HepG2 (cell line): ENCODE results near the gene BABAM2. TPM values are rescaled to one million over a fixed set of nuclear protein-coding genes. Genes with fewer than 3 reads are reported as not detected.

Source experiments
- ATAC-seq: fragments of 200-7000 bp; cut with Tn5 transposase; 3 replicates; pipeline ENCODE4 v1.9.1; 2020; ENCODE audit warnings: mild to moderate bottlenecking, moderate library complexity
- BruUV-seq: library from RNA; stranded (reverse); fragments of 400-500 nt; replicated peaks from 2 replicates; lab custom pipeline; 2021; lab: Mats Ljungman, UMichigan
- CTCF ChIA-PET: fragments of 300-600 bp; formaldehyde crosslinking; extraction: SDS; loops from one replicate; lab custom pipeline; 2021; ENCODE audit warnings: low total read pairs, inconsistent platforms, low intra/inter-chr PET ratio; lab: Yijun Ruan, JAX
- POLR2A ChIA-PET: fragments of 350-600 bp; sonication (Branson Sonifier 250); formaldehyde crosslinking; loops from one replicate; lab custom pipeline; 2020; ENCODE audit warnings: antibody characterized with exemption, inconsistent platforms; lab: Yijun Ruan, JAX
- DNase-seq: peaks from one replicate; pipeline ENCODE4 v3.0.0-alpha.2; 2015; ENCODE audit warnings: low spot score
- FAIRE-seq: peaks from 3 replicates; lab custom pipeline; 2011; peaks lifted over from hg19 to GRCh38; lab: Jason Lieb, UNC
- H2AFZ ChIP-seq: one replicate; pipeline ENCODE4 v1.6.1; 2011; ENCODE audit warnings: low read length, inconsistent platforms
- H3K27ac ChIP-seq: fragments of 300-600 bp; 3 replicates; pipeline ENCODE4 v1.8.0; 2011; ENCODE audit warnings: mixed run types, mild to moderate bottlenecking, mixed read lengths, low read length, inconsistent platforms; ENCODE audit not compliant: insufficient read depth; ENCODE audit errors: extremely low read length
- H3K27me3 ChIP-seq, 2 experiments: fragments of 200-600 bp in 1 of 2; 2 replicates in 1 of 2; 3 replicates in 1 of 2; pipeline versions ENCODE4 v1.6.0 to v1.8.0; 2011; ENCODE audit warnings: low read length in 2 of 2, mild to moderate bottlenecking in 2 of 2, moderate library complexity in 2 of 2, inconsistent platforms in 1 of 2; ENCODE audit not compliant: insufficient read depth in 2 of 2, control insufficient read depth in 1 of 2
- H3K36me3 ChIP-seq, 2 experiments: fragments of 200-600 bp in 1 of 2; replicated peaks in 1 of 2; 2 replicates in 1 of 2; 3 replicates in 1 of 2; pipeline versions ENCODE4 v1.5.1 to v1.8.0; 2011; ENCODE audit warnings: low read length in 2 of 2, inconsistent platforms in 1 of 2; ENCODE audit not compliant: insufficient read depth in 2 of 2, control insufficient read depth in 1 of 2
- H3K4me1 ChIP-seq: 2 replicates; pipeline ENCODE4 v1.5.1; 2012; ENCODE audit warnings: low read length, inconsistent platforms; ENCODE audit not compliant: insufficient read depth
- H3K4me2 ChIP-seq: 2 replicates; pipeline ENCODE4 v1.6.0; 2011; ENCODE audit warnings: low read depth, low read length, inconsistent platforms
- H3K4me3 ChIP-seq, 3 experiments: fragments of 200-600 bp in 1 of 3; sonication (generic), shearing (Covaris generic) in 1 of 3; replicated peaks in 1 of 3; 2 replicates each; pipeline ENCODE4 v1.5.1; 2011 to 2016; ENCODE audit warnings: low read length in 3 of 3, inconsistent platforms in 2 of 3, low read depth in 2 of 3, mild to moderate bottlenecking in 2 of 3, control low read depth in 1 of 3, mixed read lengths in 1 of 3; ENCODE audit not compliant: insufficient read depth in 1 of 3
- H3K79me2 ChIP-seq: one replicate; pipeline ENCODE4 v1.6.1; 2011; ENCODE audit warnings: low read length, inconsistent platforms; ENCODE audit not compliant: insufficient read depth
- H3K9ac ChIP-seq: 2 replicates; pipeline ENCODE4 v1.6.0; 2011; ENCODE audit warnings: mild to moderate bottlenecking, low read depth, low read length, inconsistent platforms; ENCODE audit not compliant: insufficient read depth
- H3K9me3 ChIP-seq: 2 replicates; pipeline ENCODE4 v1.5.1; 2012; ENCODE audit warnings: mild to moderate bottlenecking, low read length
- H4K20me1 ChIP-seq: 2 replicates; pipeline ENCODE4 v1.6.0; 2011; ENCODE audit warnings: inconsistent platforms, mild to moderate bottlenecking, low read length, moderate library complexity; ENCODE audit not compliant: insufficient read depth
- KLF15 ChIP-seq: sonication (generic); formaldehyde crosslinking; IDR thresholded peaks from 2 replicates; pipeline ENCODE4 v1.8.1; 2023; ENCODE audit warnings: borderline replicate concordance, mild to moderate bottlenecking, inconsistent platforms, missing genetic modification reagents, mixed read lengths
- MTF2 ChIP-seq: sonication (generic); formaldehyde crosslinking; IDR thresholded peaks from 2 replicates; pipeline ENCODE4 v1.5.0; 2020; ENCODE audit warnings: missing genetic modification reagents, borderline replicate concordance
- NR1H2 ChIP-seq: sonication (generic); formaldehyde crosslinking; IDR thresholded peaks from 2 replicates; pipeline ENCODE4 v1.8.1; 2022; ENCODE audit warnings: low read depth, missing genetic modification reagents, borderline replicate concordance
- PRDM4 ChIP-seq: sonication (generic); formaldehyde crosslinking; IDR thresholded peaks from 2 replicates; pipeline ENCODE4 v1.9.0; 2021; ENCODE audit warnings: missing genetic modification reagents, borderline replicate concordance
- ZNF503 ChIP-seq: sonication (generic); formaldehyde crosslinking; IDR thresholded peaks from 2 replicates; pipeline ENCODE4 v1.4.0; 2020; ENCODE audit warnings: missing genetic modification reagents
- whole genome bisulfite sequencing: methylation state at CpG from one replicate; pipeline ENCODE4 v1.1.6; 2017; ENCODE audit warnings: low lambda C conversion rate; 5-methylcytosine and 5-hydroxymethylcytosine counted together
- in situ Hi-C: cut with HindIII; loops from 2 replicates; pipeline ENCODE4 v1.10.0; 2017; ENCODE audit warnings: low pct_unique_long_range_greater_than_20kb; ENCODE audit not compliant: extremely low pct_ligation_motif_present
- intact Hi-C: fragments of 100-400 bp; cut with micrococcal nuclease; formaldehyde crosslinking; loops from one replicate; pipeline ENCODE4 v1.10.0; 2022; ENCODE audit not compliant: unreplicated experiment
- polyA plus RNA-seq, 8 experiments: library from polyadenylated mRNA; depleted of rRNA in 3 of 8; stranded (reverse) in 7 of 8; unstranded in 1 of 8; fragments of >200 nt; fragmentation: Illumina TruSeq in 4 of 8; extraction: Trizol in 4 of 8; gene quantifications; 2 replicates each; pipeline versions ENCODE4 v1.2.1 to v1.2.3, GENCODE V29; 2011 to 2016; ENCODE audit warnings: low read depth in 4 of 8, missing spikeins in 1 of 8, mixed read lengths in 1 of 8; ENCODE audit not compliant: insufficient read depth in 1 of 8
- total RNA-seq, 5 experiments: library from RNA; depleted of rRNA; stranded (reverse); fragments of >200 nt; fragmentation: Illumina TruSeq; extraction: Trizol; gene quantifications; 2 replicates each; pipeline ENCODE4 v1.2.3, GENCODE V29; 2016; ENCODE audit warnings: low read depth in 1 of 5

Gene BABAM2
- total and polyA plus RNA-seq, 2 of the 13 experiments (the other 11 are each of a cell fraction or from before 2014, with no cell fraction given): 24.9 to 28.0 TPM

GRCh38 chr2:28160986-28161425, 270.5 kb downstream of the BABAM2 start:
- no TSS peak for BruUV-seq
- Histone ChIP-seq H3K9me3 (peaks cover 6% of the 10 kb centered on the region), H3K79me2 (no peaks in the 10 kb centered on the region), H3K27ac (no peak overlapping the region), H2AFZ (no peak overlapping the region), H3K36me3 (no peaks in the 10 kb centered on the region; a peak in 1 of 5 replicates), H3K4me2 (no peak overlapping the region), H3K4me1 (no peaks in the 10 kb centered on the region), H3K9ac (no peak overlapping the region), H3K27me3 (no peaks in the 10 kb centered on the region), H3K4me3 (no peak overlapping the region), H4K20me1 (no peaks in the 10 kb centered on the region)
- ChIA-PET POLR2A (no interaction called here), CTCF (no interaction called here)
- in situ Hi-C loops: no loop called here
- no peak for DNase-seq
- 81% methylated on average over 3 of the region's 3 CpGs for WGBS
- intact Hi-C loops: no loop called here
- ATAC-seq: no peak
- no peak for TF ChIP-seq ZNF503 (CRISPR knock-in tag)
- no peak for TF ChIP-seq KLF15 (CRISPR knock-in tag)
- TF ChIP-seq NR1H2 (CRISPR knock-in tag): no peak
- TF ChIP-seq PRDM4 (CRISPR knock-in tag): no peak
- no peak for TF ChIP-seq MTF2 (CRISPR knock-in tag)
- no peak for FAIRE-seq
